Mesendoderm (in vitro differentiated cells): ENCODE results near the gene UNC119B.

Experiments used
- DNase-seq: peaks from one replicate; pipeline ENCODE4 v3.0.0; 2013
- H2AK5ac ChIP-seq: 2 replicates; pipeline ENCODE4 v1.6.1; 2013; ENCODE audit warnings: low read length, inconsistent platforms
- H2BK120ac ChIP-seq: 2 replicates; pipeline ENCODE4 v1.6.1; 2013; ENCODE audit warnings: low read depth, mild to moderate bottlenecking, low read length, moderate library complexity, mixed read lengths
- H2BK15ac ChIP-seq: replicated peaks from 2 replicates; pipeline ENCODE4 v1.6.1; 2013; ENCODE audit warnings: low read depth, mild to moderate bottlenecking, moderate library complexity
- H2BK5ac ChIP-seq: 2 replicates; pipeline ENCODE4 v1.6.1; 2013; ENCODE audit warnings: low read length, inconsistent platforms
- H3K18ac ChIP-seq: 2 replicates; pipeline ENCODE4 v1.6.1; 2013; ENCODE audit warnings: mild to moderate bottlenecking, low read length, mixed read lengths
- H3K23ac ChIP-seq: one replicate; pipeline ENCODE4 v1.6.1; 2013; ENCODE audit warnings: low read length
- H3K27ac ChIP-seq: 2 replicates; pipeline ENCODE4 v1.5.1; 2013; ENCODE audit warnings: low read depth, mild to moderate bottlenecking, inconsistent platforms, low read length, moderate library complexity
- H3K27me3 ChIP-seq: 2 replicates; pipeline ENCODE4 v1.6.1; 2013; ENCODE audit warnings: low read length, control low read depth, mild to moderate bottlenecking, inconsistent platforms; ENCODE audit not compliant: insufficient read depth, poor library complexity
- H3K36me3 ChIP-seq: 2 replicates; pipeline ENCODE4 v1.6.1; 2013; ENCODE audit warnings: low read length, inconsistent platforms; ENCODE audit not compliant: control insufficient read depth, insufficient read depth
- H3K4ac ChIP-seq: one replicate; pipeline ENCODE4 v1.6.1; 2013; ENCODE audit warnings: low read depth, mild to moderate bottlenecking, low read length, moderate library complexity
- H3K4me1 ChIP-seq: 2 replicates; pipeline ENCODE4 v1.6.1; 2013; ENCODE audit warnings: low read depth, low read length, inconsistent platforms; ENCODE audit not compliant: control insufficient read depth
- H3K4me2 ChIP-seq: 2 replicates; pipeline ENCODE4 v1.6.1; 2013; ENCODE audit warnings: low read length
- H3K4me3 ChIP-seq: 2 replicates; pipeline ENCODE4 v1.5.1; 2013; ENCODE audit warnings: mild to moderate bottlenecking, low read length
- H3K56ac ChIP-seq: one replicate; pipeline ENCODE4 v1.6.1; 2013; ENCODE audit warnings: low read length
- H3K79me1 ChIP-seq: 2 replicates; pipeline ENCODE4 v1.6.1; 2013; ENCODE audit warnings: low read length, inconsistent platforms
- H3K79me2 ChIP-seq: 2 replicates; pipeline ENCODE4 v1.6.1; 2013; ENCODE audit warnings: mild to moderate bottlenecking, low read length; ENCODE audit not compliant: control insufficient read depth, insufficient read depth
- H3K9ac ChIP-seq: 2 replicates; pipeline ENCODE4 v1.6.1; 2013; ENCODE audit warnings: low read length, inconsistent platforms
- H4K5ac ChIP-seq: one replicate; pipeline ENCODE4 v1.6.1; 2013; ENCODE audit warnings: low read length
- H4K8ac ChIP-seq: one replicate; pipeline ENCODE4 v1.6.1; 2013; ENCODE audit warnings: low read depth, mild to moderate bottlenecking, control low read depth, low read length, moderate library complexity
- WGBS: extraction: QIAGEN DNeasy Blood & Tissue Kit; methylation state at CpG from one replicate; pipeline ENCODE4 v1.1.7; 2013; ENCODE audit warnings: low lambda C conversion rate, missing lambda C conversion rate; ENCODE audit not compliant: insufficient coverage; ENCODE audit errors: extremely low coverage; 5-methylcytosine and 5-hydroxymethylcytosine counted together

Gene UNC119B

GRCh38 chr12:120718055-120718454 is 7.8 kb downstream of the UNC119B start:
- Histone ChIP-seq H3K18ac (no peak overlapping the region), H3K4me1 (no peaks in the 10 kb centered on the region), H3K56ac (no peak overlapping the region), H2AK5ac (no peak overlapping the region), H4K5ac (no peak overlapping the region), H3K36me3 (peaks cover 25% of the 10 kb centered on the region), H2BK5ac (no peak overlapping the region), H3K4ac (no peak overlapping the region), H3K4me2 (no peak overlapping the region), H3K9ac (no peak overlapping the region), H3K79me1 (peaks cover 2% of the 10 kb centered on the region), H3K27me3 (no peaks in the 10 kb centered on the region), H4K8ac (no peak overlapping the region), H3K79me2 (no peaks in the 10 kb centered on the region), H3K27ac (no peak overlapping the region), H3K23ac (no peak overlapping the region), H2BK15ac (no peak overlapping the region), H2BK120ac (no peak overlapping the region), H3K4me3 (no peak overlapping the region)
- DNase-seq: no peak
- no CpG with 5 or more reads among the region's 9 CpGs for WGBS

- H4K8ac ChIP-seq: no peak overlapping the region
- no peak overlapping the region for H3K18ac ChIP-seq
- no peak overlapping the region for H4K5ac ChIP-seq
- H3K56ac ChIP-seq: no peak overlapping the region
- no peak overlapping the region for H2BK120ac ChIP-seq
- no peaks in the 10 kb centered on the region for H3K79me2 ChIP-seq
- no peak overlapping the region for H2AK5ac ChIP-seq
- peaks cover 26% of the 10 kb centered on the region for H3K36me3 ChIP-seq
- H3K27ac ChIP-seq: no peak overlapping the region
- H3K4ac ChIP-seq: no peak overlapping the region
- peaks cover 2% of the 10 kb centered on the region for H3K79me1 ChIP-seq
- no peaks in the 10 kb centered on the region for H3K4me1 ChIP-seq
- no peak overlapping the region for H3K23ac ChIP-seq
- no peak overlapping the region for H2BK5ac ChIP-seq
- H2BK15ac ChIP-seq: no peak overlapping the region
- H3K4me2 ChIP-seq: no peak overlapping the region
- no peaks in the 10 kb centered on the region for H3K27me3 ChIP-seq
- no CpG with 5 or more reads among the region's 2 CpGs for WGBS
- no peak overlapping the region for H3K4me3 ChIP-seq
- H3K9ac ChIP-seq: no peak overlapping the region
- no peak for DNase-seq
Observed at GRCh38 chr12:120719072-120719471, 8.8 kb downstream of the UNC119B start.

GRCh38 chr12:120719496-120720233 is 9.4 kb downstream of the UNC119B start:
- Histone ChIP-seq H3K18ac (no peak overlapping the region), H3K4me1 (no peaks in the 10 kb centered on the region), H3K79me2 (no peaks in the 10 kb centered on the region), H2BK15ac (no peak overlapping the region), H3K23ac (no peak overlapping the region), H3K36me3 (peaks cover 26% of the 10 kb centered on the region), H2AK5ac (no peak overlapping the region), H4K5ac (no peak overlapping the region), H3K27ac (no peak overlapping the region), H2BK5ac (no peak overlapping the region), H3K4me3 (no peak overlapping the region), H3K56ac (no peak overlapping the region), H3K4ac (no peak overlapping the region), H3K4me2 (no peak overlapping the region), H2BK120ac (no peak overlapping the region), H3K79me1 (no peaks in the 10 kb centered on the region), H3K27me3 (no peaks in the 10 kb centered on the region), H4K8ac (no peak overlapping the region), H3K9ac (no peak overlapping the region)
- DNase-seq: no peak
- no CpG with 5 or more reads among the region's 11 CpGs for WGBS

- Histone ChIP-seq H3K56ac (no peak overlapping the region), H3K4me3 (no peak overlapping the region), H3K79me1 (no peaks in the 10 kb centered on the region), H4K8ac (no peak overlapping the region), H3K36me3 (peaks cover 26% of the 10 kb centered on the region), H2AK5ac (no peak overlapping the region), H3K18ac (no peak overlapping the region), H2BK5ac (no peak overlapping the region), H3K79me2 (no peaks in the 10 kb centered on the region), H3K4me2 (no peak overlapping the region), H2BK15ac (no peak overlapping the region), H3K4me1 (no peaks in the 10 kb centered on the region), H3K23ac (no peak overlapping the region), H3K4ac (no peak overlapping the region), H3K27me3 (no peaks in the 10 kb centered on the region), H4K5ac (no peak overlapping the region), H2BK120ac (no peak overlapping the region), H3K27ac (no peak overlapping the region), H3K9ac (no peak overlapping the region)
- DNase-seq: no peak
- no CpG with 5 or more reads among the region's 7 CpGs for WGBS
Observed at GRCh38 chr12:120720234-120720986, 10.2 kb downstream of the UNC119B start.

GRCh38 chr12:120720987-120721801 is 10.9 kb downstream of the UNC119B start:
- Histone ChIP-seq H3K9ac (no peak overlapping the region), H2BK15ac (no peak overlapping the region), H2AK5ac (no peak overlapping the region), H3K27me3 (no peaks in the 10 kb centered on the region), H3K56ac (no peak overlapping the region), H3K23ac (no peak overlapping the region), H2BK120ac (no peak overlapping the region), H3K4ac (no peak overlapping the region), H3K18ac (no peak overlapping the region), H3K4me3 (no peak overlapping the region), H4K5ac (no peak overlapping the region), H3K4me2 (no peak overlapping the region), H3K79me2 (no peaks in the 10 kb centered on the region), H3K79me1 (no peaks in the 10 kb centered on the region), H2BK5ac (no peak overlapping the region), H4K8ac (no peak overlapping the region), H3K36me3 (peaks cover 24% of the 10 kb centered on the region), H3K27ac (no peak overlapping the region), H3K4me1 (no peaks in the 10 kb centered on the region)
- WGBS: no CpG with 5 or more reads among the region's 10 CpGs
- DNase-seq: no peak
